CD4-positive, alpha-beta T cell treated with Interleukin-12 subunit alpha and Interleukin-12 subunit beta, for 1 hour (primary cell): ENCODE results near the gene HSF5.

Source experiments
- DNase-seq: peaks from one replicate; pipeline ENCODE4 v3.0.0-alpha.2; 2020

The HSF5 gene, protein sequence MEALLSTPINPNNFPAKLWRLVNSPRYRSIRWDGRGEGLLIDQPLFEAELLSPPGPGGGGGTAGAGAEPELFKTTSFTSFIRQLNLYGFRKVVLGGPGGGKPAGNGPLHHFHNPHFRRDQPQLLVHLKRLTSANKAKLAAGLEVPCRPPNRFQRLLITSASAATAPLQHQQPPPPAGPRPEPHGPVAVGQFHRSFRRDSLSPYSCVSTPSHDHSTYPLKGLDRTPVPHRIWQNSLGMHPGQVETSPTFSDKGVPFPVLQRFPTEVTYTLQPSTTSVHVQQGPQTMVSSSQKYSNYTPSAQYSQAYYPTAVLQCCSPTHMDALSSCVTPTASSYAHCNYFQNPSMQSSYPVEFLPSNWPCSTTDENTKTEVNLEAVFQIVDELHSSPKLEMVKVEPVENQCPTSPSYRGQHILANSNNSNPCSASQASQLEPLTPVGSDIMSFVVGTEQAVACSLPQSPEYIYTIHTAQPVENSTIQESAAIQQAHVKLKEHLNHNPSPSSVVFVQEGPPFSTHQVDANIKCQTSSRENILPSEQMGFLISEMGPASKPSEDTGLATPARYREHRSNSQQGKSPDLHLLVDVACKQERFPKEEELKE

DNA sequence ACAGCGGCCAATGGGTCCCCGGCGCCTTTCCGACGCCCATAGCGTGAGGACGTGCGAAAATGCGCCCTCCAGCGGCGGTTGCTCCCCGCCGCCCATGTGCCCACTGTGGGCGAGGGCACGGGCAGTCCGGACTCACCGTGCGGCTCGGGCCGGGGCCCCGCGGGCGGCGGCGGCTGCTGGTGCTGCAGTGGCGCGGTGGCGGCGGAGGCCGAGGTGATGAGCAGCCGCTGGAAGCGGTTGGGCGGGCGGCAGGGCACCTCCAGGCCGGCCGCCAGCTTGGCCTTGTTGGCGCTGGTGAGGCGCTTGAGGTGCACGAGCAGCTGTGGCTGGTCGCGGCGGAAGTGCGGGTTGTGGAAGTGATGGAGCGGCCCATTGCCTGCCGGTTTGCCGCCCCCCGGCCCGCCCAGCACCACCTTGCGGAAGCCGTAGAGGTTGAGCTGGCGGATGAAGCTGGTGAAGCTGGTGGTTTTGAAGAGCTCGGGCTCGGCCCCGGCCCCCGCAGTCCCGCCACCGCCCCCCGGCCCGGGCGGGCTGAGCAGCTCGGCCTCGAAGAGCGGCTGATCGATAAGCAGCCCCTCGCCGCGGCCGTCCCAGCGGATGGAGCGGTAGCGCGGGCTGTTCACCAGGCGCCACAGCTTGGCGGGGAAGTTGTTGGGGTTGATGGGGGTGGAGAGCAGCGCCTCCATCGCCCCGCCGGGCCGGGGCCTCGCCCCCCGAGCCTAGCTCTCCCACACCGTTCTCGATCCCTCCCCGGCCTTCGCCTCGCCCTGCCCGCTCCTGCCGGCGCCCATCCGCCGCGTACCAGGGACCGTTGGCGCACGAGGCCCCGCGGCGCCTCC, at the start of gene HSF5:
HSF5 (minus strand) TSS at position 820 of the 839 bp plus-strand sequence; CDS start at position 686, 134 bp downstream.
- peak; percentile 79 for DNase-seq

DNA sequence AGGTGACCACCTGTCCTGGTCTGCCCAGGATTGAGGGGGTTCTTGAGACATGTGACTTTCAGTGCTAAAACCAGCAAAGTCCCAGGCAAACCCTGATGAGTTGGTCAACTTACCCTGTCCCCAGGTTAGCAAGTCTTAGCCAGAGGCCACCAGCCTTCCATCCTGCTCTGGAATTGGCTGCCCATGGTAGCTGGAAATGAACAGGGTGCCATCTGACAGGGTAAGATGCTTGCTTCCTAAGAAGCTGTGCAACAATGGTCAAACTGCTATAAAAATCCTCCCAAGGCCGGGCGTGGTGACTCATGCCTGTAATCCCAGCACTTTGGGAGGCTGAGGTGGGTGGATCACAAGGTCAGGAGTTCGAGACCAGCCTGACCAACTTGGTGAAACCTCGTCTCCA, 49.1 kb upstream of the HSF5 start:
- DNase-seq = no peak

DNA sequence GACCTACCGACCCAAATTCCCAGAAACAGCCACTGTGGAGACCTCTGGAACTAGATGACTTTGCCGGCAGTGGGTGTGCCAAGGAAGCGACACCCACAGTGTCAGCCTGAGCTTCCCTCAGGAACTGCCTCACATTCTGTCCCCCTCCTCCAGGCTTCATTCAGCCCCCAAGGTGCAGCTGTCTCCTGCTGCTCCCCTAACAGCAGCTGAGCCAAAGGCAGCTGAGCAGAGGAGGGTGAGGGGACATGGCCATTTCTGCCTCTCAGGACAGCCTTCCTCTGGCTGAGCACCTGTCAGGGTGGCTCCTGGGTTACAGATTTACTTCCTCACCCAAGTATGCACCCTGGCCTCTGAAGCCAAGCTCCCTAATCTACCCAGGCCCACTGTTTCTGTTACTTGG, 48.3 kb upstream of the HSF5 start:
- no peak for DNase-seq

DNA sequence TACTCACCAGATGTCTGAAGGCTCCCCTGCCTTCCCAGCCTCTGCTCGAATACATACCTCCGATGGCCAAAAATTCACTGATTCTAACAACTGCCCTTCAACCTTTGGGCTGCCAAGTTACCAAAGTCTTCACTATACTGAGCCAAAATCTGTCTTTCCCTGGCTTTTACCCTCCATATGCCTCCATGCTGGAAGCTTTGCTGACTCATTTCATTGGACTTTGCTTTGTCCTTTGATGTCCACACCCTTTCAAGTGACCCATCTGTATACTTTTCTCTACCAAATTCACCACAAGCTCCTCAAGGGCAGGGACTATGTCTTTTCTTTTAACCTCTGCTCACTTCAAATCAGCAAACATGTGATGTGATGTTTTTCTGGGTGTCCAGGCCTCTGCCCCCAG, 47.2 kb upstream of the HSF5 start:
- no peak for DNase-seq

DNA sequence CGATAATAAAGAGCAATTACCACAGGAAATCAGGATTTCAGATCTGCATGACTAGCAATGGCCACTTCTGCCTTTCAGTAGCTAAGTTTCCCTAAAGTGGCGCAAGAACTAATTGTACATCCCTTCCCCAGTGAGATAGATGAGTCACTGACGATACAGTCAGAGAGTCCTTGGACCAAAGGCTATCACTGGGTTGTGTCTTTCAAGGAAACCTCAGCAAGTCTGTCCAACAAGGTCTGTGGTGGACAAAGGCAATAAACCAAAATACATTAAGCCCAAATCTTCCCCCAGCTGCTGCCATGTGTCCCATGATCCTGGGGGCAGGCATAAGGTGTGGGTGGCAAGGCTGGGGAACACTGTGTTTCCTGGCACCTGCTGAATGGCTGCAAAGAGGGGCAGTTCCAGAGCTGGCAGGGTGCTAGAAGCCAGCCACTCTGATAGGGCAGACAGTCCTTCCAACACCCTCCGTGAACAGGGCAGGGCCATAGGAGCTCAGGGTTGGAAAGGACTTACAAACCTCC, 46.8 kb upstream of the HSF5 start:
- DNase-seq = no peak

DNA sequence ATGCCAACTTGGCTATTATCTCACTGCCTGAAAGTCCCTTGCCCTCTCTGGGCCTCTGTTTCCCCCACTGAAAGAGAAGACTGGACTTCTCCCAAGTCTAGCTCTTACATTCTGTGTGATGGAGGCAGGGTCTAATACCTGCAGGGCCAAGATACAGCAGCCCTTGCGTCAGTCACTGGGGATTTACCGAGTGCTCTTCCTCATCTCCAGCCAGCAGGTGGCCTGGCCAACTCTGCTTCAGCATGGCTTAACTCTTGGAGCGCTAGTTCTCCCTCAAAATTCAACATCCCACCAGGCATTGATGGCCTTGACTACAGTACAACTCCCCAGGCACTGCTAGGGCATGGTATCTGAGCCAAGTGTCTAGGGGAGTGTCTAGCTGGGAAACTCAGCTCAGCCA, 46.1 kb upstream of the HSF5 start:
- no peak for DNase-seq

DNA sequence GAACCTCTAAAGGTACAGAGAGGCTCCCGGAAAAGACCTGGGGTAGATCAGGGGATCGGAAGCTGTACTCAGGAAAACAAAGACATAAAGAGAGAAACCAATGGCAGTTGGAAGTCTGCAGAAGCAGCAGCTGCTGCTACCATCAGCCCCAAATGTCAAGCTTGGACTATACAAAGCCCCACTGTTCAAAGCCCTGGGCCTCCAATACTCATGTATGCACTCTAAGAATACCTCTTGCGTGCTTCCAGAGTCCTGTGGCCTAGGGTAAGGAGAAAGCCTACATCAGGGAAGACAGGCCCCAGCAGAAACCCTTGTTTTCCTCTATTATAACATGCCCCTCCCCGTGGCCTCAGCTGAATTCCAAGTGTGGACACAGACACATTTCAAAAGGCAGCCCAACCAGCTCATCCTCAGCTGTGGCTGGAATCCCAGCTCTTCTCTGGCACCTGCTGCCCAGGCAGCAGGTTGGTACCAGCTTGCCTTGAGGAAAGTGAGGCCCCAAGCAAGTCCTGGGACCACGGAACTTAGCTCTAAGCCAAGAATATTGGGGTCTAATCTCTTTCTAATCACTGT, 45.5 kb upstream of the HSF5 start:
- no peak for DNase-seq

DNA sequence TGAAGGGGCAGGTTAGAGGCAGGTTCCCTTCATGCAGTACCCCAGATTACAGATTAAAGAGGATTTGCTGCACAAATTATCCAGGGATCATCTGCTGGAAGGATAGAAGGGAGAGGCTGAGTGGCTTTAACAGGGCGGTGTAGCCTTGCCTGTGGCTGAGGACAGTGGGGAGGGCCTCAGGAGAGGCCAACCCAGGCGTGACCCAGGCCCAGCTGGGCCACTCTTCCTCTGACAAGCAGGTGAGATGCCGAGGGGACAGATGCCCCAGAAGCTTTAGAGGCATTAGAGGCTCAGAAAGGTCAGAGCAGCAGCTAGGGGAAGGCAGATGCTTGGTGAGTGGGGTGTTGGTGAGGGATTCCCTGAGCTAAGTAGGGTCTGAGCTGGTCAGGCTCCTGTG, 44.3 kb upstream of the HSF5 start:
- no peak for DNase-seq

DNA sequence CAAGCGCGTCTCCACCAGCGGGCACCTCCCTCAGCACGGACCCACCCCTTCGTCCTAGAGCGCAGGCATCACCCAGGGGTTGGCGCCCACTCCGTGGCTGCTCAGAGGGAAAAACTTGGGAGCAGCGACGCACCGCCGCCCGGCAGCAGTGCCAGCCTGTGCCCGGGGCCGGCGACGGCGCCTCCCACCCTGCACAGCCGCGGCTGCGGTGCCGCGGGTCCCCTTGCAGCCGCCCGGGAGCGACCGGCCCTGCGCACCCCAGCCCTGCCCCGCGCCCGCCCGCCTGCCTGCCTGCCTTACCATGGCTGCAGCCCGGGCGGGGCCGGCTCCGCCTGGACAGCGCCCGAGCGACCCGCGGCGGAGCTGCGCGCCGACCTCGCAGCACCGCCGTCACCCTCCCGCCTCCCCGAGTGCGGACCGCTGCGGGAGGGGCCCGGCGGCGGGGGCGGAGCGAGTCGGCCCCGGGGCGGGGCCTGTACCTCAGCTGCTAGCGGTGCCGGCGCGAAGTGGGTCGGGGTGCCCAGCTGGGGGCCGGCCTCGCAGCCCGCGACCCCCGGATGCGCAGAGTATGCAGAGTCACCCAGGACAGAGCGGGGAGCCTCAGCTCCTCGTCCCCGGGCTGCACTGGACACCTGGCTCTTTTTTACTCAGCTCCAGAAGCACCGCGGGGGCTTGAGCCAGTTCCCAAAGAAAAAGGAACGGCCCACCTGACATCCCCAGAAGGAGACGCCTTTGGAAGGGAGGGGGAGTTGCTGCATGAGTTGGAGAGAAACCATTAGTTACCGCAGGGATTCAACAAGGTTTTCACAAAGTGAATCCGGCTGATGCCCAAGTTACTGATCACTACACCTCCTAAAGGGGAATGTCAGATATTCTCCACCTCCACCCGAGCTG, 43.7 kb upstream of the HSF5 start:
- DNase-seq = peak; percentile 70

DNA sequence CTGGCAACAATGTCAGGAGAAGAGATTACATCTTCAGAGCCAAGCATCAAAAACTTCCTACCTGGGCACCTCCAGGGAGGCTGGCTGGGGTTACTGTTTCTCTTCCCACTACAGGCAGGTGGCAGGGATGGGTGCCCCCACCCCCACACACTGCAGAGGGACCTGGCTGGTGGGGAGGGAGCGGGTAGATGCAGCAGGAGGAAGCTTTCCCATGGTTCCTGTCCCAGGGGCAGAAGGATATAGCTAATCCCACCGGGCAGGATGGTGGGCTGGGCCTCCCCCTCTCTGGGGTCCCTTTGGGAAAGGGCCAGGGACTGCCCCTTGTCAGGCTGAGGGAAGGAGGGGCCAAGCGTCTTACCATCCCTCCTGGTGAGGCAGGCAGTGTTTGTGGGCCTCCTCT, 42.9 kb upstream of the HSF5 start:
- no peak for DNase-seq

DNA sequence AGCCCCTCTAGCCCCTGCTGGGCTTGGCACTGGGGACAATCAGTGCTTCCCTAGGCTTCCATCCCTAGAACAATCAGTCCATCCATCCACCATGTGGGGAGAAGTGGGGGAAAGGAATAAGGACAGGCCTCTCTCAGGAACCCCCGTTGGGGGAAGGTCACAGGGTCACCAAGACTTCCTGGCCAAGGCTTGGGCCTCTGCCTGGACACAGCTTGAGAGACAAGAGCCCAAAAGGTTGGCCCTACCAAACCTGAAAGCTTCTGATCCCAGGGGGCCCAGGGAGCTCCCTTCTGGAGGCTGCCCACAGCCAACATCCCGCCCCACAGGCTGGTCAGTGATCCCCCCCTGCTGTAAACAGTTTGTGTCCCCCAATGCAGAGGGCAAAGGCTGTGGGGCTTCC, 42.4 kb upstream of the HSF5 start:
- DNase-seq = no peak

DNA sequence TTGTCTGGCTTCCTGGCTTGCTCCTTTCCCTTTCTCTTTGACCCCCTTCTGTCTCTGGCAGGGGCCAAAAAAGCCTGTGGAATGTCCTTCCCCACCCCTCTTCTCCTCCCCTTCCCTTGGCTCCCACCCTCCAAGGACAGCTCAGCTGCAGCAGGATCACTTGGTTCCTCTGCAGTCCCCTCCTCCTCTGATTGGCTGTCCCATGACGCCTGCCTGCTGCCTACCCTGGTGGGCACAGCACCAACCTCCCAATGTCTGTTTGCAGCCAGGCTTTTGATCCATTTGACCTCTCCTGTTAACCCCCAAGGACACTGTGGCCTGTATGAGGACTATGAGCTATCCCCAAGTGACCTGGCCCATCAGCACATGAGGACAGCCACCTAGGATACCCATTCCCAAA, 41.1 kb upstream of the HSF5 start:
- no peak for DNase-seq

DNA sequence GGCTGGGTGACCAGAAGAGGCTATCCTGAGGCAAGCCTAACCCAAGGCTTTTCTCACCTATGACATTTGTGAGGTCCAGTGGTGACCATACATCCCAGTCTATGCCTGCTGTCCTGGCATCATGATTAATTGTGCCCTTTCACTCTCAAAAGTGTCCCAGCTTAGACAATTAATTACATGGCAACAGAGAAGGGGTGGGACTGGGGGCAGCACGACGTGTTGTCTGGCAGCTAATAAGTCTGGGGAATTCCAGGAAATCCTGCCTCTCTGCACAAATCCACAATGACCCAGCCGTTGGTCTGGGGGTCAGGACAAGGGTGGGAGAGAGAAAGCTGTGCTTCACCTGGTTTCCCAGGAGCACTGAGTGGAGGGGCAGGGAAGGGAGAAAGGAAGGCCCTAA, 40.2 kb upstream of the HSF5 start:
- no peak for DNase-seq

DNA sequence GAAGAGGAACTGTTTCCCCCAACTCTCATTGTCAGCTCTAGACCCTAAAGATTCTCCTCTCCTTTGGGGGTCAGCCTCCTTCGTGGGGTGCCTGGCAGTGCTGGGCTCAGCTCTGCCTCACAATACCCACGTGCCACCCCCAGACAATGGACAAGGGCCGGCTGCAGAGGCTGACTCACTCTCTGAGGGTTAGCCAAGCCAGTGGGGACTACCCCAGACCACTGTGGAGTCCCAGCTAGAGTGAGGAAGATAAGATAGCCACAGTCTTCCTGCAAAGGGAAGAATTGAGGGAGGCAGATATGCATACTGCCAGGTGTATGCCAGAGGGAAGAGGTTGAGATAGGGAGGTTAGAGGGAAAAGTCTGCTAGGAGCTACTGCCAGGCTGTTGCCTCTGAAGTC, 39.7 kb upstream of the HSF5 start:
- no peak for DNase-seq

DNA sequence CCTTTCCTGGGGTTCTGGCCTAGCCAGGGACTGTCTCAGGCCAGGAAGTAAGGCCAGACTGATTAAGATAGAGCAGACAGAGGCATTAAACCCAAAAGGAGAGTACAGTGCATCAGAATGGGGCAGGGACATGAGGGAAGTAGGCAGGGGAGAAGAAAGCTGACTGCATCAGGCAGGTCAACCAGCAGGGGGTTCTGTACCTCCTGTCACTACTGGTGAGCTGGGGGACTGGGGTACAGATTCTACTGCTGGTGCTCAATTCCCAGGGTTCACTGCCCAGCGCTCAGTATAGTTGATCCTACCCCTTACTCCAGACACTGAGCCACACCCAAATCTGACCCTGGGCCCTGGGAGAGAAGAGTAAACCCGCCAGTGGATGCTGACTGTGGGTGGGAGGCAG, 39.1 kb upstream of the HSF5 start:
- DNase-seq = no peak

DNA sequence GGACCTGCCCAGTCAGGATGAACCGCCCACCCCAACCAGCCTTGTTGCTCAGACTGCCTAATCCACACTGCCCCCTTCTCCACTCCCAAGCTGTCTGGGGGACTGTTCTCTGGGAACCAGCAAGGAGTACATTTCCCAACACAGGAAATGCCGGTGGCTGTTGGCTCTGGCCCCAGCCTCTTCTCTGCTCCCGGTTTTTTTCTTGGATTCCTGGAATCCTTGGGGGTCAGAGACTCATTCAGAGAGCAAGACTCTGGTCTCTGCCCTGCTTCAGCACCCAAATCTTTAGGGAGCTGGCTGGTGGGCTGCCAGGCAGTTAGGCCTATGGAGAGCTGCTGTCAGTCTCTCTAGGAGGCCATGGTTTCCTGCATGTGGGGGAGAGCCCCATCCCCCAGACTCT, 37.0 kb upstream of the HSF5 start:
- DNase-seq = no peak

DNA sequence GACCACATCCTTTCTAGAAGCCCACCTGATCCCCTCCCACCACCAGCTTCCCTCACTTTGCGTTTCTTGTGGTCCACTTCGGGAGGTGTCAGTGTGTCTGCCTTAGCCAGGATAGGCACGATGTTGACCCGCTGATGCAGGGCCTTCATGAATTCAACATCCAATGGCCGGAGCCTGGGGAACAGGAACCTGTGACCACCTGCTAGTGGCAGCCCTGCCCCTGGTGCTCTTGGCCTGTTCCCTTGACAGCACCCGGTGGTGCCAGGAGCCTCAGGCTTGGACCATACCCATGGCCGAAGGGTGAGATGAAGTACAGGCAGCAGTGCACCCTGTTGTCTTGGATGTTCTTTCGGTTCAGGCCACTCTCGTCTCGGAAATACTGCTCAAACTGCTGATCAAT, 33.5 kb upstream of the HSF5 start:
- DNase-seq = no peak

DNA sequence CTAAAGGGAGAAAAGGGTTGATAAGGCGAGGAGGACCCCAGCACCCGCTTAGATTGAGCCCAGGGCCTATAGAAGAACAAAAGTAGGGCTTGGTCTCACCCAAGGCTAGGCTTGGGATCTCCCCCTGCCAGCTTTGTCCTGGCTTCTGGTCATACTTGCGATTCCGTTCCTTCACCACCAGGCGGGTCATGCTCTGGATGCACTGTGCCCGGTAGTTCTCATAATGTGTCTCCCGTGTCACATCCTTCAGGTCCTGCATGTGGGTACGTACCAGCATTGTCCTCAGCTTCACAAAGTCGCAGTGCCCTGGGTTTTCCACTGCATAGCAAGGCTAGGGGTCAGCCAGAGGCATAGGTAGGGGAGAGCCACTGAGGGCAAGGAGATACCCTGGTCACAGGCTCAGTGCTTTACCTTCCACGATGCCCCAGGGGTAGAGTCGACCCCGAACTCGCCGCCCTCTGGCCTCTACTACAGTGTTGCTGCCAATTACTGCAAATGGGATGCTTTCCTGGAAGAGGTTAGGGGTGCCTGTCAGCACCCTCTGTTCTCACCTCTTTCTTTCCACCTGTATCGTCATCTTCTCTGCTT, 32.7 kb upstream of the HSF5 start:
- no peak for DNase-seq

DNA sequence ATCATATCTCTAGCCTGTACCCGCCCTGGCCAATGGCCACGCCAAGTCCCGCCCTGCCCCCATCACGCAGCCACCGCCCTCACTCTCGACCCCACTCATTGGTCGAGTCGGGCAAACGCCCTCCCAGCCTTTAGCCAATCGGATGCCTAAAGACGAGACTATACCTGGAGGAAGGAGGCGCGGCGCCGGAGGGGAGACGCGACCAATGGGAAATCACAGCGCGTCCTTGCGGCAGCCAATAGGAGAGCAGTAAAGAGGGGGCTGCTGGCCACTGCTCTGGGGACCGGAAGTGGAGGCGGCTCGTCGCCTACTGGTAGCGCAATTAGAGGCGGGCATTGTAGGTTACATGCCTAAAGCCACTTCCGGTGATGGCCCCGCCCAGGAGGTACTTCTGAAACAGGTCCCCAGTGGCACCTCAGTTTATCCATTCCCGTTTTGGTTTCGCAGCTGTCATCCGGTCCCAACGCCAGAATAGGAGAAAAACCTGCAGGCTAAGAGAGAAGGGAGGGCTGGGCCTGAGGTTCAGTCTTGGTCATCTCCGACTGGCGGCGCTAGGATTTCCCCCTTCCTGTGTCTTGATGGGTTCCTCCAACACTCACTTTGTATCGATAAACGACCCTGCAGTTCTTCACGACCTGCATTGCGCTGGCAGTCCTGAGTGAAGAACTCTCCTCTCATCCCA, 29.9 kb upstream of the HSF5 start:
- DNase-seq = peak; percentile 100

DNA sequence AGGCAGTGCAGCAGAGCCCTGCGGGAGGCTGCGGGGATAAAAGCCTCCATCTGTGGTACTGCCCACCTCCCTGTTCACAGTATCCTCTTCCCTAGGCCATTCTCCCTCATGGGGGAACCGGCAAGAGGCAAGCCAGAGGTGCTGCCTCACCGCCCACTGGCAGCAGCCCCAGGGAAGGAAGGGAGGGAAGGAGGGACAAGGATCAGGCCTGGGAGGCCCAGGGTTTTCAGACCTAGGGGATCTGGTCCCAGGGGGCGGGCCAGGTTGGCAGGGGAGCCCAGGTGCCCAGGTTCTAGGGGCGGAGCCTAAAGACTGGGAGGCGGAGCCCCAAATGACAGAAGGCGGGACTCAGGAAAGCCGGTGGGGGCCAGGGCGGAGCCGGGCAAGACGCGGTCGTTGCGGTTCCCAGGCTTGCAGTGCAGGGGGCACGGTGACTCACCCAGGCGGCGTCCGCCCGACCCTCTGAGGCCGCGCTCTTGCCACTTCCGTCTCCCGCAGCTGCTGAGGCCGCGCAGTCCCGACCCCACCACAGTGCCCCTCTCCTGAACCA, 29.2 kb upstream of the HSF5 start:
- no peak for DNase-seq
